ENCODE measurements around the gene HIP1R. TPM values are rescaled to one million over a fixed set of nuclear protein-coding genes. Genes with fewer than 3 reads are reported as not detected.

Gene HIP1R
- total and polyA plus RNA-seq, 2 of the 8 experiments (the other 6 are each of a cell fraction or from before 2014, with no cell fraction given): 11.2 to 14.5 TPM

- no peak overlapping the region for H3K27ac ChIP-seq (ENCODE audit: low read depth, low read length)
- ChIA-PET POLR2A (ENCODE audit: partially characterized antibody) (no interaction called here), CTCF (ENCODE audit: partially characterized antibody) (interaction anchor here (1.2 to 11.4 kb wide), 2 partner anchors 14 to 207 kb away, joined by 6 to 129 read pairs; no protein-coding TSS in a partner anchor)
- no peak overlapping the region for H3K4ac ChIP-seq (replicated peaks; ENCODE audit: insufficient read length, low read depth, low read length)
- H4K5ac ChIP-seq (ENCODE audit: insufficient read length, low read depth, low read length): no peak overlapping the region
- H3K18ac ChIP-seq (ENCODE audit: extremely low read depth, low read length): no peak overlapping the region
- H3K79me1 ChIP-seq (ENCODE audit: low read depth, low read length): peaks cover 8% of the 10 kb centered on the region
- no peak overlapping the region for H3K14ac ChIP-seq (ENCODE audit: insufficient read length)
- H2BK120ac ChIP-seq (replicated peaks; ENCODE audit: low read depth, low read length): no peak overlapping the region
- no peaks in the 10 kb centered on the region for H3K23me2 ChIP-seq (ENCODE audit: low read depth, low read length)
- H3K27me3 ChIP-seq (replicated peaks in 1 of 4; ENCODE audit: control insufficient read depth in 3 of 4, extremely low read depth in 1 of 4, insufficient read depth in 3 of 4, low read length in 3 of 4): no peaks in the 10 kb centered on the region; a peak in 1 of 7 replicates
- no peak overlapping the region for H3K56ac ChIP-seq (replicated peaks; ENCODE audit: insufficient read length, low read depth, low read length)
- no peaks in the 10 kb centered on the region for H3K9me3 ChIP-seq (ENCODE audit: insufficient read depth in 2 of 2, low read depth in 1 of 2, low read length in 1 of 2)
- H3K4me3 ChIP-seq (ENCODE audit: extremely low read depth in 1 of 4, insufficient read depth in 2 of 4, low read depth in 3 of 4, low read length in 4 of 4): no peak overlapping the region
- H2AK5ac ChIP-seq (ENCODE audit: low read depth, low read length): no peak overlapping the region
- peaks cover 0 to 19% (median 10%) of the 10 kb centered on the region in 4 experiments; a peak in 6 of 7 replicates for H3K4me1 ChIP-seq (replicated peaks in 1 of 4; ENCODE audit: control insufficient read depth in 3 of 4, insufficient read depth in 4 of 4, low read length in 3 of 4)
- DNase-seq (ENCODE audit: low read depth in 1 of 2, low spot score in 2 of 2) (no peak), FAIRE-seq (no peak)
- H2BK12ac ChIP-seq (ENCODE audit: low read depth, low read length): no peak overlapping the region
- 85% methylated on average over 8 of the region's 8 CpGs; no CpG with 5 or more reads in 1 of the 2 experiments for WGBS, 2 experiments (ENCODE audit: extremely low coverage in 1 of 2, insufficient coverage in 1 of 2, insufficient read length in 1 of 2, insufficient replicate concordance in 2 of 2, low coverage in 1 of 2, low lambda C conversion rate in 2 of 2, missing lambda C conversion rate in 1 of 2)
- no peaks in the 10 kb centered on the region for H3K79me2 ChIP-seq (ENCODE audit: control insufficient read depth in 1 of 2, insufficient read depth in 2 of 2, low read length in 2 of 2)
- no peak overlapping the region for H2BK15ac ChIP-seq (ENCODE audit: low read length)
- no peak overlapping the region for H4K91ac ChIP-seq (replicated peaks; ENCODE audit: insufficient read length, low read length)
- peak overlapping the region; percentile 85; the same call in 1 of the 2 replicates for H4K8ac ChIP-seq (ENCODE audit: extremely low read depth, insufficient read depth, low read length)
- H3K4me2 ChIP-seq (ENCODE audit: insufficient read depth in 1 of 2, low read depth in 2 of 2, low read length in 2 of 2): no peak overlapping the region
- H2BK20ac ChIP-seq (ENCODE audit: low read length): no peak overlapping the region
- H4K20me1 ChIP-seq (replicated peaks in 1 of 2; ENCODE audit: control insufficient read depth in 1 of 2, insufficient read depth in 2 of 2, low read length in 2 of 2): peaks cover 13 to 19% of the 10 kb centered on the region in 2 experiments
- H2AFZ ChIP-seq (ENCODE audit: low read length): no peak overlapping the region
- peak overlapping the region in 1 of 4 experiments; percentile 18; a peak in 1 of 7 replicates for H3K9ac ChIP-seq (replicated peaks in 1 of 4; ENCODE audit: extremely low read depth in 1 of 4, low read depth in 3 of 4, low read length in 3 of 4)
- H3K36me3 ChIP-seq (ENCODE audit: control insufficient read depth in 2 of 4, insufficient read depth in 4 of 4, low read length in 3 of 4): no peaks in the 10 kb centered on the region
- H3K23ac ChIP-seq (ENCODE audit: insufficient read length): no peak overlapping the region
- H2BK5ac ChIP-seq (ENCODE audit: low read depth, low read length): 0 out of 2 replicates have a peak overlapping the region, but pooled peaks have one; percentile 52
- TF ChIP-seq RBBP5 (IDR thresholded peaks at IDR 0.05; ENCODE audit: borderline replicate concordance, low read depth, low read length): no peak
- no peak for TF ChIP-seq TCF12 (IDR thresholded peaks at IDR 0.05; ENCODE audit: low read depth, low read length)
- no peak for TF ChIP-seq RFX5 (IDR thresholded peaks at IDR 0.05; ENCODE audit: borderline replicate concordance, low read depth, low read length)
- no peak for TF ChIP-seq POLR2AphosphoS5 (IDR thresholded peaks at IDR 0.05; ENCODE audit: low read depth, low read length)
- no peak for TF ChIP-seq RAD21 (IDR thresholded peaks at IDR 0.05 in 1 of 2, conservative IDR thresholded peaks at IDR 0.05 in 1 of 2; ENCODE audit: low read depth in 2 of 2, low read length in 2 of 2)
- no peak for TF ChIP-seq USF2 (IDR thresholded peaks at IDR 0.05; ENCODE audit: low read length)
Observed at GRCh38 chr12:122844366-122844971, 9.2 kb downstream of the HIP1R start.
